NT2/D1 (cell line): ENCODE results near the gene MEGF6.

ENCODE experiments used
- SUZ12 ChIP-seq: IDR thresholded peaks from 2 replicates; pipeline ENCODE4 v1.6.1; 2011; ENCODE audit not compliant: insufficient read length, insufficient read depth; ENCODE audit errors: extremely low read depth
- YY1 ChIP-seq: IDR thresholded peaks from 2 replicates; pipeline ENCODE4 v1.6.1; 2011; ENCODE audit not compliant: insufficient read length, insufficient read depth

- TF ChIP-seq SUZ12 (no peak), YY1 (no peak)
Measured at GRCh38 chr1:3472088-3472850, 139.0 kb downstream of the MEGF6 start.
